ENCODE results near the gene MED12L.

- TF ChIP-seq EZH2 (IDR thresholded peaks at IDR 0.05; ENCODE audit: borderline replicate concordance) (no peak), CTCF (IDR thresholded peaks at IDR 0.05; ENCODE audit: poor library complexity) (no peak)
Measured at GRCh38 chr3:151371526-151371925, 286.1 kb downstream of the MED12L start.
